ENCODE measurements around the gene KAZN. TPM values are rescaled to one million over a fixed set of nuclear protein-coding genes. Genes with fewer than 3 reads are reported as not detected.

The KAZN gene
- total and polyA plus RNA-seq, 2 donors: 7.2 to 8.4 TPM

DNA sequence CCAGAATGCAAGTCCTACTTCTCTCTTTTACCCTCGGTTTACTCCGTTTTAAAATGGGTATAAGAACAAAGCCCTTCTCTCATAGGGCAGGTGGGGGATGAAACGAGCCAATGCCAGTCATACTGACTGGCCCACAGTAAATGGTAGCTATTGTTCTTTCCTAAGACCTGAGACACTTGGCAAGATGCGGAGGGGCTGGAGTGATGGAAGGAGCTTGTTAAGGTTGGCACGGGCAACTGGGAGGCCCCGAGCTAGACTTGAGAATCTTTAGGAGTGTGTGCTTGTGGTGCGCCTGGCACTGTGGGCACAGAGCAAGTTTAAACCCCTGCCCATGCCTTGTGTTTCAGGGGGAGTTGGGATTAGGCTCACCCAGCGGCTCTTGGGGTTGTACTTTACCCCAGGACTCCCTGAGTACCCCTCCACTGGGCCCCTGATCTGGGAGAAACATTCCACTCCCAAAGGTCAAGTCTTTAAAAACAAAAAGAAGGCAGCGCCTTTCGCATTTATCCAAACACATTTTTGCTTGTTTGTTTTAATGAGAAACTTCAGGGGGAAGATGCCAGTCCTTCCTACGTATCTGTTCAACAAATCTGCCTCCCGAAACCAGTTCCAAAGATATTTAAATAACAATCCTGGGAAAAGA, 314.5 kb downstream of the KAZN start:
- 87% methylated on average over 12 of the region's 12 CpGs for WGBS
- no peak overlapping the region for H3K27ac ChIP-seq (ENCODE audit: low read depth)

DNA sequence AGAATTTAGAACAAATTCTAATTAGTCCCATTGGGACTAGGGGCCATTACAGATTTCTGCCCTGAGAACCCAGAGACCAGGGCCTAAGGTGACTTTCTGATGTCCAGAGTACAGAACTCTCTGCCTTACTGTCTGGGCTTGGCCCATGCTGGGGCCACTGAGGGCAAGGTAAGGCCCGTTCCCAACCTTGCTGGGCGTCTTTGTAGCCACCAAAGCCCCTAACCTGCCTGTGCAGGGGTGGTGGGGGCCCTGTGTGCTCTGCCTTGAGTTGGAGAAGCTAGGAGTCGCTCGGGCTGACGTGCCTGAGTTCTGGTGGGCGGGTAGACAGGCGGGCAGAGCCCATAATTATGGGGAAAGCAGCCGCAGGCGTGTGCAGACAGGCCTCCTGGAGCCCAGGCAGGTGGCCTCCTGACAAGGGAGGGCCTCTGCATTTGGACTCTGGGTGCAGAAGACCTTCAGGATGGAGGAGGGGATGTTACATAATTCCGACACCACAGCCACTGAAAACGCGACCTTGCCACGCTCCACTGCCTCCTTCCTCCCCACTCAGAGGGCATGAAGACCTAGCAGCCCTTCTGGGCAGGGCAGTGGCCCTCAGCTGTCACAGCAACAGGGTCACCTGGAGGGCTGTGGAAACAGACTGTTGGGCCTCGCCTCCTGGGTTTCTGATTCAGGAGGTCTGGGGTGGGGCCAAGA, 315.1 kb downstream of the KAZN start:
- 88% methylated on average over 14 of the region's 14 CpGs for WGBS
- H3K36me3 ChIP-seq (ENCODE audit: insufficient read depth): no peaks in the 10 kb centered on the region
- no peaks in the 10 kb centered on the region for H3K4me1 ChIP-seq (ENCODE audit: insufficient read depth)
- H3K27ac ChIP-seq (ENCODE audit: low read depth): peak overlapping the region; percentile 40
- H3K4me3 ChIP-seq (ENCODE audit: low read depth, low read length): no peak overlapping the region
- no peak for DNase-seq (ENCODE audit: extremely low spot score)

More for the DNA sequence above, 314.5 kb downstream of the KAZN start:
- Histone ChIP-seq H3K4me3 (ENCODE audit: low read depth, low read length) (no peak overlapping the region), H3K36me3 (ENCODE audit: insufficient read depth) (no peaks in the 10 kb centered on the region), H3K4me1 (ENCODE audit: insufficient read depth) (no peaks in the 10 kb centered on the region)
- DNase-seq (ENCODE audit: extremely low spot score): no peak

GRCh38 chr1:14914351-14914988, 316.0 kb downstream of the KAZN start:
- Histone ChIP-seq H3K27ac (ENCODE audit: low read depth) (no peak overlapping the region), H3K36me3 (ENCODE audit: insufficient read depth) (no peaks in the 10 kb centered on the region), H3K4me3 (ENCODE audit: low read depth, low read length) (no peak overlapping the region), H3K4me1 (ENCODE audit: insufficient read depth) (no peaks in the 10 kb centered on the region)
- DNase-seq (ENCODE audit: extremely low spot score): no peak
- 87% methylated on average over 11 of the region's 11 CpGs for WGBS

GRCh38 chr1:14915356-14916054, 317.0 kb downstream of the KAZN start:
- no peak for DNase-seq (ENCODE audit: extremely low spot score)
- no peak overlapping the region for H3K27ac ChIP-seq (ENCODE audit: low read depth)
- no peaks in the 10 kb centered on the region for H3K36me3 ChIP-seq (ENCODE audit: insufficient read depth)
- no peaks in the 10 kb centered on the region for H3K4me1 ChIP-seq (ENCODE audit: insufficient read depth)
- H3K4me3 ChIP-seq (ENCODE audit: low read depth, low read length): no peak overlapping the region
- 52% methylated on average over 9 of the region's 9 CpGs for WGBS

- Histone ChIP-seq H3K4me1 (ENCODE audit: insufficient read depth) (no peaks in the 10 kb centered on the region), H3K4me3 (ENCODE audit: low read depth, low read length) (no peak overlapping the region), H3K36me3 (ENCODE audit: insufficient read depth) (no peaks in the 10 kb centered on the region), H3K27ac (ENCODE audit: low read depth) (no peak overlapping the region)
- DNase-seq (ENCODE audit: extremely low spot score): no peak
- 93% methylated on average over 10 of the region's 10 CpGs for WGBS
Measured at GRCh38 chr1:14919289-14919688, 320.8 kb downstream of the KAZN start.

- H3K4me3 ChIP-seq (ENCODE audit: low read depth, low read length): no peak overlapping the region
- WGBS: 75% methylated on average over 5 of the region's 5 CpGs
- DNase-seq (ENCODE audit: extremely low spot score): no peak
- no peaks in the 10 kb centered on the region for H3K4me1 ChIP-seq (ENCODE audit: insufficient read depth)
- H3K36me3 ChIP-seq (ENCODE audit: insufficient read depth): no peaks in the 10 kb centered on the region
- H3K27ac ChIP-seq (ENCODE audit: low read depth): no peak overlapping the region
Measured at GRCh38 chr1:14919751-14920150, 321.3 kb downstream of the KAZN start.

- no peak overlapping the region for H3K4me3 ChIP-seq (ENCODE audit: low read depth, low read length)
- no peak overlapping the region for H3K27ac ChIP-seq (ENCODE audit: low read depth)
- no peaks in the 10 kb centered on the region for H3K4me1 ChIP-seq (ENCODE audit: insufficient read depth)
- DNase-seq (ENCODE audit: extremely low spot score): no peak
- no peaks in the 10 kb centered on the region for H3K36me3 ChIP-seq (ENCODE audit: insufficient read depth)
- 61% methylated on average over 7 of the region's 7 CpGs for WGBS
Measured at GRCh38 chr1:14921057-14921456, 322.6 kb downstream of the KAZN start.

DNA sequence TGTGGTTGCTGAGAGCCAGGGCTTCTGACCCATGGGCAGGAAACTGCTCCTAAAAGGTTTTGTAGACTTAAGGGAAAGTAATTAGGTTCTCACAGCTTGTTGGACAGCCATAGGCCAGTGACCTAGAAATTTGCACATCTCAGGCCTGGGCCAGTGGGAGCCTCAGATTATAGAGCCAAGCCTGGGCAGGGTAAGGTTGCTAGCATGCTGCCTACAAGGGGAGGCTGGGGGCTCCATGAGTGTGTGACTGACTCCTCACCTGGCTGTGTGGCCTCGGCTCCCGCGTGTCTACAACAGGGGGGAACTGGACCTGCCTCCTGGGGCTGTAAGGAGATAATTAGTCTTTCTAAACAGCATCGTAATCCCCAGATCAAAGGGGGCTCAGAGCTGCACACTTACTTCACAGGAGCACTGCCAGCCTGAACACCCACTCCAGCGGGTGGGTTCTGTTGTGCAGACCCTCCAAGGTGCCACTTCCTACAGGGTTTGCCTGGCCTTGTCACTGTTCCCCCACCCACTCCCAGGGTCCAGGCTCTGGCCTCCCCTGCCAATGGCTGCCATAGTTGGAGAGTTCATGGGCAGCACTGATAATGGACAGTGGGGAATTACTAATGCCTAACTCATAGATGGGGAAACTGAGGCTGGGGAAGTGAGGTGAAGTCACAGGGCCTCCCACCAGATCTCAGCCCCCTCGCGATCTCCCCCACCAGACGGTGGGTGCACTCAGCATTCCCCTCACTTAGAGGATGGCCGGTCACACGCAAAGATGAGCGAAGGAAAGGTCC, 324.6 kb downstream of the KAZN start:
- DNase-seq (ENCODE audit: extremely low spot score): no peak
- WGBS: 88% methylated on average over 11 of the region's 11 CpGs
- Histone ChIP-seq H3K36me3 (ENCODE audit: insufficient read depth) (no peaks in the 10 kb centered on the region), H3K4me3 (ENCODE audit: low read depth, low read length) (no peak overlapping the region), H3K27ac (ENCODE audit: low read depth) (no peak overlapping the region), H3K4me1 (ENCODE audit: insufficient read depth) (no peaks in the 10 kb centered on the region)

GRCh38 chr1:14923727-14924452, 325.4 kb downstream of the KAZN start:
- Histone ChIP-seq H3K36me3 (ENCODE audit: insufficient read depth) (no peaks in the 10 kb centered on the region), H3K4me1 (ENCODE audit: insufficient read depth) (no peaks in the 10 kb centered on the region), H3K27ac (ENCODE audit: low read depth) (peak overlapping the region; percentile 42), H3K4me3 (ENCODE audit: low read depth, low read length) (peak overlapping the region; percentile 68)
- no peak for DNase-seq (ENCODE audit: extremely low spot score)
- 4% methylated on average over 101 of the region's 101 CpGs for WGBS

DNA sequence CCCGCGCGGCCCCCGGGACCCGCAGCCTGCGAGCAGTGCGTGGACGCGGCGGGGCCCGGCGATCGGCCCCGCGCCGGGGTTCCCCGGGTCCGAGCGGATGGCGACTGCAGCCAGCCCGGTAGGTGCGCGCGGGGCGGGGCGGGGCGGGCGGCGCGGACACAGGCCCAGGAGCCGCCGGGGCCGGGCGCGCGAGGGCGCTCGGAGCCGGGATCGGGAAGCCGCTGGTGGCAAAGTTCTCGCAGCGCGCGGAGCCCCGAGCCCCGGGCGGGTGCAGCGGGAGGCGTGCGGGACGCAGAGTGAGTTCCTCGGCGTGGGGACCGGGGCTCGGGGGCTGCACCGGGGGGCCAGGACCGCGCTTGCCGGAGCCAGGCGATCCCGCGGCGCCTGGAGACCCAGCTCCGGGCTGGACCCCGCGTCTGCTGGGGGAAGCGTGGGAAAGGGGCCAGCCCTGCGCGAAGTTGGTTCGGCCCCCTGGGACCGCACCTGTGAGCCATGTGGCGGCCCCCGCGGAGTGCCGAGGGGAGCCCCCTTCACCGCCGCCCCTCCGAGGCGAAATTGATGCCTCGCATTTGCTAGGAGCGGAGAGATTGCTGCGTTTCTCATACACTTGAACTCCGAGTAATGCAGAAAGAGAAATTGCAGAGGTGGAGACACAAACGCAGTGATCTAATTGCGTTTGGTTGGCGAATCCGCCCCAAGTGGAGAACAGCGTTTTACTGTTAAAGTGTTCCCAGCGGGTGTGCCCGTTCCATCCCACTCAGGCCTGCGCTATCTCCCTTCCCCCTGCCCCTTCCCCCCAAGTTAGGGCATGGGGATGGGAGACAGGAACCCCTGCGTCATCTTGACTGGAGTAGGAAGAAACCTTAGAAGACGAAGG, 326.2 kb downstream of the KAZN start:
- DNase-seq (ENCODE audit: extremely low spot score): no peak

DNA sequence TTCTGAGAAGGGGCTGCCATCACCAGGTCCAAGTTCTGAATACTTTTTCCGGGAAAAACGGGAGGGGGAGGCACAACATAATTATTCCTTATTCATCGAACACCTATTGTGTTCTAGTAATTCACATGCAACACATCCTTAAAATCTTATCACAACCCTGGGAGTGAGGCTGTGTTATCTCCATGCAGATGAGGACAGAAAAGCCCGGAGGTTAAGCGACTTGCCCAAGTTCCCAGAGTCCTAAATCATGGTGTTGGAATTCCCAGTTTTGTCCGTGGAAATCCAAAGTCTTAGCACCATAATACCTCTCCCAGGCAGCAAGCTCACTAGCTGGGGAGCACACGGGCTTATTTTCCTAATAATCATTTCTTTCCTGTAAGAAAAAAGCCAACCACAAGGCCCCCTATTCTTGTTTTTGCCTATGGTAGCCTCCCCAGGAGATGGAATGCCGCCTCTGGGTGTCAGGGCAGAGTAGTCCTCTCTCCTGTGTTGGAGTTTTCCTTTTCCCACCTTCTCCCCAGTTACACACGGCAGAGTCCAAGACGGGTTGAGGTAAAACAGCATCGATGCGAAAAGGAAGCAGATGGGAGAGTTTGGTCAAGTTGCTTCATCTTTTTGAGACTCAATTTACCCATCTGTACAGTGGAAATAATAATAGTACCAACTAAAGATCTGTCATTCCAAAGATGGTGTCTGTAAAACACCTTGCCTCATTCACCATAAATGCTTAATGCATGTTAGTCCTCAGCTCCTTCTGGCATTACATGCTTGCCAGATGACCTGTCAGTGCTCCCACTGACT, 327.1 kb downstream of the KAZN start:
- Histone ChIP-seq H3K4me3 (ENCODE audit: low read depth, low read length) (peak overlapping the region; percentile 68), H3K27ac (ENCODE audit: low read depth) (no peak overlapping the region), H3K36me3 (ENCODE audit: insufficient read depth) (no peaks in the 10 kb centered on the region), H3K4me1 (ENCODE audit: insufficient read depth) (no peaks in the 10 kb centered on the region)
- 50% methylated on average over 12 of the region's 12 CpGs for WGBS
- DNase-seq (ENCODE audit: extremely low spot score): no peak

More for the DNA sequence above, 326.2 kb downstream of the KAZN start:
- H3K4me3 ChIP-seq (ENCODE audit: low read depth, low read length): peak overlapping the region; percentile 68
- H3K36me3 ChIP-seq (ENCODE audit: insufficient read depth): no peaks in the 10 kb centered on the region
- no peak overlapping the region for H3K27ac ChIP-seq (ENCODE audit: low read depth)
- H3K4me1 ChIP-seq (ENCODE audit: insufficient read depth): no peaks in the 10 kb centered on the region
- under 1% methylated on average over 94 of the region's 94 CpGs for WGBS
